Colon (tissue), 2 donors: ENCODE data around the gene CDH4.

Experiments
- FAIRE-seq: peaks from 2 replicates; lab custom pipeline; 2012; peaks lifted over from hg19 to GRCh38; lab: Jason Lieb, UNC
- donor health status: control.
- donor health status: control.

The CDH4 gene

GRCh38 chr20:61948586-61949362 is 696.7 kb downstream of the CDH4 start:
- no peak for FAIRE-seq

- FAIRE-seq: no peak
Observed at GRCh38 chr20:61949363-61949713, 697.3 kb downstream of the CDH4 start.

GRCh38 chr20:61949714-61950640 is 697.9 kb downstream of the CDH4 start:
- FAIRE-seq: no peak

- FAIRE-seq: no peak
Observed at GRCh38 chr20:61950641-61951071, 698.6 kb downstream of the CDH4 start.

- no peak for FAIRE-seq
Observed at GRCh38 chr20:61951695-61952533, 699.9 kb downstream of the CDH4 start.

- no peak for FAIRE-seq
Observed at GRCh38 chr20:61953037-61954021, 701.3 kb downstream of the CDH4 start.

- FAIRE-seq: no peak
Observed at GRCh38 chr20:61954276-61955021, 702.4 kb downstream of the CDH4 start.

- FAIRE-seq: no peak
Observed at GRCh38 chr20:61955668-61956395, 703.8 kb downstream of the CDH4 start.

GRCh38 chr20:61956396-61957342 is 704.6 kb downstream of the CDH4 start:
- FAIRE-seq: no peak

- FAIRE-seq: no peak
Observed at GRCh38 chr20:61957961-61958715, 706.1 kb downstream of the CDH4 start.

- no peak for FAIRE-seq
Observed at GRCh38 chr20:61958773-61959700, 707.0 kb downstream of the CDH4 start.

GRCh38 chr20:61960836-61961235 is 708.8 kb downstream of the CDH4 start:
- no peak for FAIRE-seq

- FAIRE-seq: no peak
Observed at GRCh38 chr20:61963149-61963548, 711.1 kb downstream of the CDH4 start.

- FAIRE-seq: no peak
Observed at GRCh38 chr20:61963885-61964674, 712.0 kb downstream of the CDH4 start.
